ENCODE measurements around the gene SLC35F4. TPM values are rescaled to one million over a fixed set of nuclear protein-coding genes. Genes with fewer than 3 reads are reported as not detected.
A peak's percentile ranks its signal among the peaks of the same experiment; 100 is the strongest.

Gene SLC35F4
- total RNA-seq, 1 donor from 2014 or later, result not detected

DNA sequence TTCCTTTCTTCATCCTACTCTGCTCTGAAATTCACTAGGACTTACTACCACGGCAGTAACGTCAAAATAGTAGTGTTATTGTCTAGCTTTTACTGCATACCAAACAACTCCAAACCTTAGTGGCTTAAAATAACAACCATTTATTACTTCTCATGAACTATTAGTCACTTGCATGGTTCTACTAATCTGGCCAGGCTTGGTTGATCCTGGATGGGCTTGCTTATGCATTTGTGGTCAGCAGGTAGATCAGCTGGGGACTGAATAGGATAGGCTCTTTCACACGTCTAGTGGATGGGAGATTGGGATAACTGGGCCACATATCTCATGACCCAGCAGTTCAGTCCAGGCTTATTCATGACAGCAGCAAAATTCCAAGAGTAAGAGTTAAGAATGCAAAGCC is 9.4 kb upstream of the SLC35F4 start:
- Mint-ChIP-seq H3K27me3 (ENCODE audit: unreplicated experiment) (no peaks in the 10 kb centered on the region), H3K4me1 (ENCODE audit: unreplicated experiment) (no peaks in the 10 kb centered on the region), H3K36me3 (ENCODE audit: unreplicated experiment) (no peaks in the 10 kb centered on the region), H3K4me3 (ENCODE audit: unreplicated experiment) (no peak overlapping the region), H3K27ac (ENCODE audit: unreplicated experiment) (no peak overlapping the region), H3K9me3 (ENCODE audit: unreplicated experiment) (peaks cover 8% of the 10 kb centered on the region)
- TF ChIP-seq, protein P1, sequence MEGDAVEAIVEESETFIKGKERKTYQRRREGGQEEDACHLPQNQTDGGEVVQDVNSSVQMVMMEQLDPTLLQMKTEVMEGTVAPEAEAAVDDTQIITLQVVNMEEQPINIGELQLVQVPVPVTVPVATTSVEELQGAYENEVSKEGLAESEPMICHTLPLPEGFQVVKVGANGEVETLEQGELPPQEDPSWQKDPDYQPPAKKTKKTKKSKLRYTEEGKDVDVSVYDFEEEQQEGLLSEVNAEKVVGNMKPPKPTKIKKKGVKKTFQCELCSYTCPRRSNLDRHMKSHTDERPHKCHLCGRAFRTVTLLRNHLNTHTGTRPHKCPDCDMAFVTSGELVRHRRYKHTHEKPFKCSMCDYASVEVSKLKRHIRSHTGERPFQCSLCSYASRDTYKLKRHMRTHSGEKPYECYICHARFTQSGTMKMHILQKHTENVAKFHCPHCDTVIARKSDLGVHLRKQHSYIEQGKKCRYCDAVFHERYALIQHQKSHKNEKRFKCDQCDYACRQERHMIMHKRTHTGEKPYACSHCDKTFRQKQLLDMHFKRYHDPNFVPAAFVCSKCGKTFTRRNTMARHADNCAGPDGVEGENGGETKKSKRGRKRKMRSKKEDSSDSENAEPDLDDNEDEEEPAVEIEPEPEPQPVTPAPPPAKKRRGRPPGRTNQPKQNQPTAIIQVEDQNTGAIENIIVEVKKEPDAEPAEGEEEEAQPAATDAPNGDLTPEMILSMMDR (IDR thresholded peaks at IDR 0.05), result no peak
- DNase-seq (ENCODE audit: extremely low spot score, unreplicated experiment), result no peak

GRCh38 chr14:57871459-57872080 is 5.7 kb upstream of the SLC35F4 start:
- DNase-seq (ENCODE audit: extremely low spot score, unreplicated experiment), result no peak
- Mint-ChIP-seq H3K4me1 (ENCODE audit: unreplicated experiment) (no peaks in the 10 kb centered on the region), H3K27ac (ENCODE audit: unreplicated experiment) (no peak overlapping the region), H3K9me3 (ENCODE audit: unreplicated experiment) (no peaks in the 10 kb centered on the region), H3K36me3 (ENCODE audit: unreplicated experiment) (no peaks in the 10 kb centered on the region), H3K27me3 (ENCODE audit: unreplicated experiment) (peaks cover 11% of the 10 kb centered on the region), H3K4me3 (ENCODE audit: unreplicated experiment) (no peak overlapping the region)
- TF ChIP-seq, protein P1 (IDR thresholded peaks at IDR 0.05), result peak; percentile 39

- H3K36me3 Mint-ChIP-seq (ENCODE audit: unreplicated experiment), result no peaks in the 10 kb centered on the region
- H3K27ac Mint-ChIP-seq (ENCODE audit: unreplicated experiment), result no peak overlapping the region
- no peak for DNase-seq (ENCODE audit: extremely low spot score, unreplicated experiment)
- TF ChIP-seq, protein P1 (IDR thresholded peaks at IDR 0.05), result no peak
- H3K4me1 Mint-ChIP-seq (ENCODE audit: unreplicated experiment), result no peaks in the 10 kb centered on the region
- peaks cover 17% of the 10 kb centered on the region for H3K27me3 Mint-ChIP-seq (ENCODE audit: unreplicated experiment)
- no peak overlapping the region for H3K4me3 Mint-ChIP-seq (ENCODE audit: unreplicated experiment)
- H3K9me3 Mint-ChIP-seq (ENCODE audit: unreplicated experiment), result no peaks in the 10 kb centered on the region
Observed at GRCh38 chr14:57870686-57871457, 5.0 kb upstream of the SLC35F4 start.

DNA sequence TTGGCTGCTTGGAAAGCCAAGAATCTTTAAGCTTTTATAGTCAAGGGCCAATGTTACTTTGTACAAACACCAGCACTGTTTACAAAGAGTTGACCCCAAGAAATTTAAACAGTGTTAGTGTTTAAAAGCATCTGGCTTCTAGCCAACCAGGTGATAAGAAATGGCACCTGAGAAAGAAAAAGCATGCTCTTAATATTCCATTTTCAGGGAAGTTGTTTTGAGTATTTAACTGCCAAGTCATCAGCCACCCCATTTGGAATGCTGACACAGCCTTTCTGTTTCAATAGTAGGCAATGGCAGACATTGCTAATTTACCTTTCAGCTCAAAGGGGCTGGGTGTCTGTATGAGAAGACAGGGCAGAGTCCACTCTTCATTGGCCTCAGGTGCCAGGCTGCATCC is 3.7 kb upstream of the SLC35F4 start:
- Mint-ChIP-seq H3K27ac (ENCODE audit: unreplicated experiment) (no peak overlapping the region), H3K4me1 (ENCODE audit: unreplicated experiment) (no peaks in the 10 kb centered on the region), H3K36me3 (ENCODE audit: unreplicated experiment) (no peaks in the 10 kb centered on the region), H3K4me3 (ENCODE audit: unreplicated experiment) (no peak overlapping the region), H3K27me3 (ENCODE audit: unreplicated experiment) (peaks cover 18% of the 10 kb centered on the region), H3K9me3 (ENCODE audit: unreplicated experiment) (no peaks in the 10 kb centered on the region)
- DNase-seq (ENCODE audit: extremely low spot score, unreplicated experiment), result no peak
- TF ChIP-seq, protein P1 (IDR thresholded peaks at IDR 0.05), result no peak

- TF ChIP-seq, protein P1 (IDR thresholded peaks at IDR 0.05), result no peak
- H3K4me1 Mint-ChIP-seq (ENCODE audit: unreplicated experiment), result no peaks in the 10 kb centered on the region
- peaks cover 29% of the 10 kb centered on the region for H3K27me3 Mint-ChIP-seq (ENCODE audit: unreplicated experiment)
- no peaks in the 10 kb centered on the region for H3K36me3 Mint-ChIP-seq (ENCODE audit: unreplicated experiment)
- no peaks in the 10 kb centered on the region for H3K9me3 Mint-ChIP-seq (ENCODE audit: unreplicated experiment)
- no peak overlapping the region for H3K4me3 Mint-ChIP-seq (ENCODE audit: unreplicated experiment)
- no peak for DNase-seq (ENCODE audit: extremely low spot score, unreplicated experiment)
- H3K27ac Mint-ChIP-seq (ENCODE audit: unreplicated experiment), result no peak overlapping the region
Observed at GRCh38 chr14:57866199-57866705, 360 bp upstream of the SLC35F4 start.

All from osteocyte (in vitro differentiated cells).